Ecto neural progenitor cell (in vitro differentiated cells): ENCODE results near the gene ALLC.

Experiments
- DNase-seq: peaks from one replicate; pipeline ENCODE4 v3.0.0-alpha.2; 2018; ENCODE audit warnings: low spot score

Gene ALLC

DNA sequence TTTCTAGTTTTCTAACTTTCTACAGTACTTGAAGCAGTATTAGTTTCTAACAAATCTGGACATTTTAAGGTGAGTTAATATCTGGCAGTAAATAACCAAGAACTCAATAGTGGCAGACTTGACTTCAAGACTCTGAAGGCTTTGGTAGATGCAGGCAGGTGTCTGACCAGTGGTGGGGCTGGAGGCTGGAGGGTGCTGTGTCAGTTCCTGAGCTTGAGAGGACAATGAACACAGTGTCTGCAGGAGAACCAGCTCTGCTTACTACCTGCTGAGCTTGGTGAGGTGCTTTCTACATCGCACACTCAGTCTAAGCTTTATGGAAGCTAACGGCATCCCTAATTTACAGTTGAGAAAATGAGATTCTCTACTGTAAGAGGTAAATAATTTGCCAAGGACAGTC is 21.2 kb downstream of the ALLC start:
- no peak for DNase-seq

DNA sequence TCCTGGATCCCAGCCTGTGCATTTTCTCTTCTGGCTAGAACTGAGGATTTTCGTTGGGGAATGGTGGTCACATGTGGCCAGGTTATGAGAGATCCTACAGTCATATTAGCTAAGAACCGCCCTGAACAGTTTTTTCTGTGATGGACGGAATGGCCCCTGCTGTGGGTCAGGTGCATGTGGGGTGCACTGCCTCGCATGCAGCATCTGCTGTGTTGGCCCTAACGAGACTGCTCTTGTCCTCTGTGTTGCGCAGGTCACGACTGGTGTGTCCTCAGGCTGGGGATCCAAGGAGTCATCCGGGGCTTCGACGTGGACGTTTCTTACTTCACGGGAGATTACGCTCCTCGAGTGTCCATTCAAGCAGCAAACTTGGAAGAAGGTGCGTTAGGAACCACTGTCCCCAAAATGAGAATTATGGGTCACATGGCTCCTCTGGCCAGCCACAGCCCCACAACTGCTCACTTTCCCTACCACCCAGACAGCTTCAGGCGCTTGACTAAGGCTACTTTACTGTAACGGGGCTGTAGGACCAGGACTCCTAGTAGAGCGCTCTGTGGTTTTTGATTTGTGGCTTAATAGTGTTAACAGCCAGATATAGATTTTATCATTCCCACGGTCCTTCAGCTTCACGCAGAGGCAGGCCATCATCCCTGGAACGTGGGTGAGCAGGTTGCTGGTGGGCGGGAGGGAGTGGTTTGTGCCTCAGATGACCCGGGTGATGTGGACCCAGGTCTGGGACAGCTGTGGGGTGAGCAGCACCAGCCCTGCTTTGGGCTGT is 21.8 kb downstream of the ALLC start:
- no peak for DNase-seq

GRCh38 chr2:3680548-3681345 is 22.7 kb downstream of the ALLC start:
- no peak for DNase-seq

GRCh38 chr2:3681625-3682024 is 23.6 kb downstream of the ALLC start:
- no peak for DNase-seq

GRCh38 chr2:3682811-3683210 is 24.8 kb downstream of the ALLC start:
- DNase-seq, result no peak

DNA sequence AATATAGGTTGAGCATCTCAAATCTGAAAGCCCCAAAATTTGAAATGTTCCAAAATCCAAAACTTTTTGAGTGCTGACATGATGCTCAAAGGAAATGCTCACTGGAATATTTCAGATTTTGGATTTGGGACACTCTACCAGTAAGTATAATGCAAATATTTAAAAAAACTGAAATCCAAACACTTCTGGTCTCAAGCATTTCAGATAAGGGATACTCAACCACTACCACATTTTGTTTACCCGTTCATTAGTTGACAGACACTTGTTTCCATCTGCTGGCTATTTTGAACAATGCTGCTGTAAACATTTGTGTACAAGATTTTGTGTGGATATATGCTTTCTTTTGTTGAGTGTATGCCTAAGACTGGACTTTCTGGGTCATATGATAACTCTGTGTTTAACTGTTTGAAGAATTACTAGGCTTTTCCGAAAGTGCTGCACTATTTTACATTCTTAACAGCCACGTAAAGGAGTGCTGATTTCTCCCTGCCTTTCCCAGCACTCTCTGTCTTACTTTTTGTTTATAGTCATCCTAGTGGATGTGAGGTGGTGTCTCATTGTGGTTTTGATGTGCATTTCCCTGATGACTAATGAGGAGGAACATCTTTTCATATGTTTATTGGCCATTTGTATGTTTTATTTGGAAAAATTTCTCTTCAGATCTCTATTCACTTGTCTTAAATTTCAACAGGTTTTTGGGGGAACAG is 25.9 kb downstream of the ALLC start:
- DNase-seq, result no peak

DNA sequence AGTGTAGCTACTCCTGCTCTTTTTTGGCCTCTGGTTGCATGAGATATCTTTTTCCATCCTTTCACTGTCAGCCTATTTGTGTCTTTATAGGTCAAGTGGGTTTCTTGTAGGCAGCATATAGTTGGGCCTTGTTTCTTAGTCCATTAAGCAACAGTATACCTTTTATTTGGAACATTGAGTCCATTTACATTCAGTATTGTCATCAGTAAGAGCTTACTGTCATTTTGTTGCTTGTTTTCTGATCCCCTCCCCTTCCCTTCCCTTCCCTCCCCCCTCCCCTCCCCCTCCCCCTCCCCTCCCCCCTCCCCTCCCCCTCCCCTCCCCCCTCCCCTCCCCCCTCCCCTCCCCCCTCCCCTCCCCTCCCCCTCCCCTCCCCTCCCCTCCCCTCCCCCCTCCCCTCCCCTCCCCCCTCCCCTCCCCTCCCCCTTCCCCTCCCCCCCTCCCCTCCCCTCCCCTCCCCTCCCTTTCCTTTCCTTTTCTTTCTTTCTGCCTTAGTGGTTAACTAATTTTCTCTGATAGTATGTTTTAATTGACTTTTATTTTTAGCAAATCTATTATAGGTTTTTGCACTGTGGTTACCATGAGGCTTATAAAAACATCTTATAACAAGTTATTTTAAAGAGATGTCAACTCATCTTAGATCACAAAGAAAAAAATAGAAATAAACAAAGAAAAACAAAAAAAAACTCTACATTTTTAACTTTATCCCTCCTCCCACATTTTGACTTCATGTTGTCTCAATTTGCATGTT is 32.2 kb downstream of the ALLC start:
- no peak for DNase-seq

GRCh38 chr2:3692375-3692774 is 34.4 kb downstream of the ALLC start:
- DNase-seq, result no peak

- no peak for DNase-seq
Observed at GRCh38 chr2:3696545-3696944, 38.5 kb downstream of the ALLC start.

DNA sequence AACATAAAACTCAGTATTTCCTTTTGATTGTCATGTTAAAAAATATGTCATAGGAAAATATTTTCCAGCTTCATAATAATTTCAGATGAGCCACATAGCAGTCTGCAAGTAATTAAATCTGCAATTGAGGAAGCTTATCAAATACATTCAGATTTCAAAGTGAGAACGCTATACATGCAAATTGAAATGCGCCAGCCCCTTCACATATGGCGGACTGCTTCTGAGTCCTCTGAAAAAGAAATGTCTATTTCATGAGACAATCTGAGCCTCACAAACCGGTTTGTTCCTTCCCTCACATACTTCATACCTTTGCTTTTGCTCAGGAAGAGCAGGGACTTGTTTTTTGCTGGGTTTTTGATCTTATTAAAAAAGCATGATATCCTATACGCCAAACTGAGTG is 43.1 kb downstream of the ALLC start:
- DNase-seq, result no peak

GRCh38 chr2:3703236-3703756 is 45.3 kb downstream of the ALLC start, which contains the start of gene DCDC2C:
TSS of gene DCDC2C (plus strand) at chr2:3703575. CDS start at chr2:3703752, 177 bp downstream.
- DNase-seq, result no peak

DNA sequence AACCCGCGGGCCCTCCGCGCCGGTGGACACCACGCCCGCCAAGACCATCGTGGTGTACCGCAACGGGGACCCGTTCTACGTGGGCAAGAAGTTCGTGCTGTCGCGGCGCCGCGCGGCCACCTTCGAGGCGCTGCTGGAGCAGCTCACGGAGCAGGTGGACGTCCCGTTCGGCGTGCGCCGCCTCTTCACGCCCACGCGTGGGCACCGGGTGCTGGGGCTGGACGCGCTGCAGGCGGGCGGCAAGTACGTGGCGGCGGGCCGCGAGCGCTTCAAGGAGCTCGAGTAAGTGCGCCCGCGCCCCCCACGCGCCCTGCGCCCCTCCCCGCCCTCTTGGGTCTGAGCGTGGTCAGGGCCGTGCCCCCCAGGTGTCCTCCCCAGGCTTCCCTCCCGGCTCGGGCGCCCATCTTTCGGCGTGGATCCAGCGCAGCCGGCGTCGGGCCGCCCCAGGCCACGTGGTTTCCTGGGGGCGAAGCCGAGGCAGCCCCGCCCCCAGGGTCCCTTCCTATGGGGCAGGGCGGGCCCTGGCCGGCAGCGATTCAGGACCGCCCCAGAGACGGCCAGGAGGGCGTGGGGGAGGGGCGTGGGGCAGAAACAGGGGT is 45.9 kb downstream of the ALLC start:
- no peak for DNase-seq

GRCh38 chr2:3704692-3705091 is 46.7 kb downstream of the ALLC start:
- no peak for DNase-seq

GRCh38 chr2:3705782-3706181 is 47.8 kb downstream of the ALLC start:
- no peak for DNase-seq

- DNase-seq, result no peak
Observed at GRCh38 chr2:3706892-3707291, 48.9 kb downstream of the ALLC start.

DNA sequence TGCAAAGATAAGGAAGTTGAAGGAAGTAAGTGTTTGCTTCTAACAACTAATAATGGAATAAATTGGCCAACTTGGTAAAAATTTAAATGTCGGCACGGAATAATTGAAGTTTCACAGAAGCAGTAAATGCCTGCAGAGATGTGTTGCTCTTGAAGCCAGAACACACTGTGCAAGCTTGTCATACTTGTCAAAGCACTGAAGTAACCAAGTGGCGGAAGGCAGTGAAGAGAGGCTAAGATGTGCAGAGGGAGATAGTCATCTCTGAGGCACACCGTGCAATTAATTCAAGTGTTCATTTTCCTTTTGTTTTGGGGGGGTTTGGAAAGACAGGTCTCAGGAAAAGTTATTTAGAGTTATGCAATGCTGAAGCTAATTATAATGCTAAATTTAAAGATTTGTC is 50.6 kb downstream of the ALLC start:
- DNase-seq, result no peak

DNA sequence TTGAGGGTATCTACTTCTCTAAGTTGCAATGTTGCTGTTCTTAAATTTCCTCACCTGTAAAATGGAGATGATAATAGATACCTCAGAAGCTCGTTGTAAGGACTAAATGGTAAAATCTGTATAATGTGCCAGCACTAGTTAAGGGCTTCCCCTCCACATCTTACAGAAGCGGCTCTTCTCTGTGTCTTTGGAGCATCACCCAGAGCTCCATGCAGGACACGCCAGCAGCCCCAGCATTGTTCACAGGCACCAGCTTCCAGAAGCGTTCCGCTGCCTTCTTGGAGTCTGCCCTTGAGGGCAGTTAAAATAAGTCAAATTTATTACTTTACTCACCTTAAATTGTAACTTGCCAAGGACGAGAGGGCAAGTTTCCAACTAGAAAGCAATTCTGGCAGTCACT is 51.2 kb downstream of the ALLC start:
- no peak for DNase-seq

- DNase-seq, result no peak
Observed at GRCh38 chr2:3712424-3712823, 54.4 kb downstream of the ALLC start.

DNA sequence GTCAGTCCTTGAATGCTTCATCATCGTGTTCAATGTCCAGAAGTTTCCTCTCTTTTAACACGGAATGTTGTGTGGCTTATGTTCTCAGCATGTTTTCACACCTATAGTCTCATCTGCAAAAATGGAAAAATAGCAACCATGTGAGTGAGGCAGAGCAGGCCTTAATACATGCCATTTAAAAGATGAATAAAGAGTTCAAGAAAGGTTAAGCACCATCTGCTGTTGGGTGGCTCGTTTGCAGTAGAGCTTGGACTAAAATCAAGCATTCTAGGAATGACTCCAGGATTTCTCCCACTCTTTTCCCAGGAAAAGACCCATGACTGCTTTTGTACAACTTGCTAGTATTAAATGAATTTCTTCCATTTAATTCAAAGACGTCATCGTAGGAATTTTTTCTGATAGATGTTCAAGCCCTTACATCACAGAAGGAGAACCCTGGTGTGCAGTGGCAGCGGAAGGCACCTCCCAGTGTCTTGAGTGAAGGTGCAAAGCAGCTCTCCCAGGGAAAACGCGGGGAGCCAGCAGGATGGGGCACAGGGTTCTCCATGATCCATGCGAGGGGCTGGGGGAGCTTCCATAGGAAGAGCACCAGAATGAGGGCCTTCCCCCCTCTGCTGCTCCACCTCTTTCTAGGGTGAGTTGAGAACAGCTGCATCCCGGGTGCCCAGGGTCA is 55.0 kb downstream of the ALLC start:
- no peak for DNase-seq

DNA sequence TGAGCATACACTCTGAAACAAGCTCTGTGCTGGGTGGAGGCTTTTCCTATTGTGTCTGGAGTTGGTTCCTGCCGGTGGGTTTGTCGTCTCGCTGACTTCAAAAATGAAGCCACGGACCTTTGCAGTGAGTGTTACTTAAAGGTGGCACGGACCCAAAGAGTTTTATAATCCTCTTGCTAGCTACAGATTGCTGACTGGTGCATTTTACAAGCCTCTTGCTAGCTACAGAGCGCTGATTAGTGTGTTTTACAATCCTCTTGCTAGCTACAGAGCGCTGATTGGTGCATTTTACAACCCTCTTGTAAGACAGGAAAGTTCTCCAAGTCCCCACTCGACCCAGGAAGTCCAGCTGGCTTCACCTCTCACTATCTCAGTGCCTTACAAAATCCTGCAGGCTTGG is 60.7 kb downstream of the ALLC start:
- no peak for DNase-seq

DNA sequence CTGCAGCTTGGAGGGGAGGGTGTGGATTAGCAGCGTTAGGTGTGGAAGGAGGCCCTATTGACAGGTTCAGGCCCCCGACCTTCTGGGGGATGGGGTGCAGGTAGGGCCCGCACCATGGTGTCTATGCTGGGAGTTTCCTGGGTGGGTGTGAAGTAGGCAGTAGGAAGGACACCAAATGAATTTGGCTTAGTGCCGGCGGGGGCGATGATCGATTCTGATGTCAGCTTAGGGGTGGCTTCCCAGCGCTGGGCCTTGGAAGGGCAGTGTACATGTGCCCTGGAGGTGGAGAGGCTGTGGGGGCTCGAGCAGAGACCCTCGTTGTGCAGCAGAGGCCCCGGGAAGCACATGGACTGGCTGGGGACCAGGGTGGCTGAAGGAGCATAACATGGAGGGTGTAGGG is 67.0 kb downstream of the ALLC start:
- DNase-seq, result no peak
